Loucy (cell line): ENCODE results near the gene RPS27A.

Experiments
- CTCF ChIP-seq: fragments of 200-600 bp; sonication (generic); conservative IDR thresholded peaks from 2 replicates; pipeline ENCODE4 v1.5.1; 2014; ENCODE audit warnings: mild to moderate bottlenecking, antibody characterized with exemption, low read length
- EZH2phosphoT487 ChIP-seq: fragments of 200-600 bp; IDR thresholded peaks from 2 replicates; pipeline ENCODE4 v1.6.1; 2018; ENCODE audit warnings: antibody characterized with exemption, mild to moderate bottlenecking, moderate library complexity, borderline replicate concordance

GRCh38 chr2:55233658-55233940, 1.1 kb downstream of the RPS27A start:
- TF ChIP-seq CTCF, result no peak
- TF ChIP-seq EZH2phosphoT487, result no peak
